Vagina (tissue), 2 donors: ENCODE results near the gene PCNT.

Experiments
- CTCF ChIP-seq, 3 experiments: fragments of 450-650 bp in 2 of 3; fragments of 200-600 bp in 1 of 3; sonication (generic) in 1 of 3; IDR thresholded peaks; one replicate each; pipeline ENCODE4 v1.5.1; 2017 to 2019; ENCODE audit warnings: antibody characterized with exemption in 3 of 3, mild to moderate bottlenecking in 2 of 3, moderate library complexity in 2 of 3
- POLR2A ChIP-seq, 2 donors: fragments of 450-650 bp; IDR thresholded peaks; one replicate each; pipeline ENCODE4 v1.6.1; 2017; ENCODE audit warnings: antibody characterized with exemption in 2 of 2, mild to moderate bottlenecking in 2 of 2, moderate library complexity in 2 of 2
- POLR2AphosphoS5 ChIP-seq, 2 donors: sonication (generic); formaldehyde crosslinking; IDR thresholded peaks; one replicate each; pipeline ENCODE4 v1.9.0; 2017; ENCODE audit warnings: antibody characterized with exemption in 2 of 2, mild to moderate bottlenecking in 2 of 2, low read depth in 1 of 2; ENCODE audit not compliant: insufficient read depth in 1 of 2

DNA sequence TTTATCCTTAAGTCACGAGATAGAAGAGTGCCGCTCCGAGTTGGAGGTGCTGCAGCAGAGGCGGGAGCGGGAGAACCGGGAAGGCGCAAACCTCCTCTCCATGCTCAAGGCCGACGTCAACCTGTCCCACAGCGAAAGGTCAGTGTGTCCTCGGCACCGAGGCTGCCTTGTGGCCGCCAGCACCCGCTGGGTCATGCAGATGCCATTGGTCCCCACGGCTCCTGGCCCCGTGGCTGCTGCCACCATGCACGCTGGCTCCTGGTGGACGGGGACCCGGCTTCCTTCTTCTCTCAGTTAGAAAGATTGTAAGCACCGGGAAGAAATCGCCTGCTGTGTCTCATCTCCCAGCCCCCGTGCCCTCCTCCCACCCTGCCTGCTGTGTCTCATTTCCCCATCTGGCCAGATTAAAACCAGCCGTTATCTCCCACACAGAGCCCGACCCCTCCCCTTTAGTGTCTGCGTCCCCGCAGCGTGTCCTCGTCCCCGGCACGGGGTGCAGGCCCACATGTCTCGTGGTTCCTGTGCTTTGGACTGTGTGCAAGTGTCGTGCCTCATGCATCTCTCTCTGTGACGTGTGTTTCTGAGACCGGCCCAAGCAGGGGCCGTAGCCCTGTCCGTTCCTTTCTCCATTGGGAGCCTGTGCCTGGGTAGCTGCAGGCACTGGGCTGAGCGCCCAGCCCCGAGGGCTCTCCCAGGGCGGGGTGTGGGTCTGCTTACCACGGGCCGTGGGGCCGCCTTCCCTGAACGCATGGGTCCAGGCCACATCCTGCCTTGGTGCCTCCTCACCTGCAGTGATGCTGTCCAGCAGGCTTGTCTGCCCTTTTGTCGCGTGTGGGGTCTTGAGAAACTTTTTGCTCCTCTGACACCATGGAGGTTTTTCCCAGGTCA lies 62.1 kb downstream of the PCNT start:
- TF ChIP-seq POLR2A (IDR thresholded peaks at IDR 0.05) = no peak
- no peak for TF ChIP-seq CTCF (IDR thresholded peaks at IDR 0.05)
- no peak for TF ChIP-seq POLR2AphosphoS5 (IDR thresholded peaks at IDR 0.05; ENCODE audit: insufficient read depth in 1 of 2, low read depth in 1 of 2)
